ENCODE data around the gene FGD4. TPM values are rescaled to one million over a fixed set of nuclear protein-coding genes. Genes with fewer than 3 reads are reported as not detected.
A peak's percentile ranks its signal among the peaks of the same experiment; 100 is the strongest.

FGD4 gene
- total RNA-seq, 1 experiment from 2014 or later = 39.7 TPM

- TF ChIP-seq, protein P1, sequence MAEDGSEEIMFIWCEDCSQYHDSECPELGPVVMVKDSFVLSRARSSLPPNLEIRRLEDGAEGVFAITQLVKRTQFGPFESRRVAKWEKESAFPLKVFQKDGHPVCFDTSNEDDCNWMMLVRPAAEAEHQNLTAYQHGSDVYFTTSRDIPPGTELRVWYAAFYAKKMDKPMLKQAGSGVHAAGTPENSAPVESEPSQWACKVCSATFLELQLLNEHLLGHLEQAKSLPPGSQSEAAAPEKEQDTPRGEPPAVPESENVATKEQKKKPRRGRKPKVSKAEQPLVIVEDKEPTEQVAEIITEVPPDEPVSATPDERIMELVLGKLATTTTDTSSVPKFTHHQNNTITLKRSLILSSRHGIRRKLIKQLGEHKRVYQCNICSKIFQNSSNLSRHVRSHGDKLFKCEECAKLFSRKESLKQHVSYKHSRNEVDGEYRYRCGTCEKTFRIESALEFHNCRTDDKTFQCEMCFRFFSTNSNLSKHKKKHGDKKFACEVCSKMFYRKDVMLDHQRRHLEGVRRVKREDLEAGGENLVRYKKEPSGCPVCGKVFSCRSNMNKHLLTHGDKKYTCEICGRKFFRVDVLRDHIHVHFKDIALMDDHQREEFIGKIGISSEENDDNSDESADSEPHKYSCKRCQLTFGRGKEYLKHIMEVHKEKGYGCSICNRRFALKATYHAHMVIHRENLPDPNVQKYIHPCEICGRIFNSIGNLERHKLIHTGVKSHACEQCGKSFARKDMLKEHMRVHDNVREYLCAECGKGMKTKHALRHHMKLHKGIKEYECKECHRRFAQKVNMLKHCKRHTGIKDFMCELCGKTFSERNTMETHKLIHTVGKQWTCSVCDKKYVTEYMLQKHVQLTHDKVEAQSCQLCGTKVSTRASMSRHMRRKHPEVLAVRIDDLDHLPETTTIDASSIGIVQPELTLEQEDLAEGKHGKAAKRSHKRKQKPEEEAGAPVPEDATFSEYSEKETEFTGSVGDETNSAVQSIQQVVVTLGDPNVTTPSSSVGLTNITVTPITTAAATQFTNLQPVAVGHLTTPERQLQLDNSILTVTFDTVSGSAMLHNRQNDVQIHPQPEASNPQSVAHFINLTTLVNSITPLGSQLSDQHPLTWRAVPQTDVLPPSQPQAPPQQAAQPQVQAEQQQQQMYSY (CRISPR knock-in tag; IDR thresholded peaks at IDR 0.05) = no peak
- TF ChIP-seq ATF1 (CRISPR knock-in tag; IDR thresholded peaks at IDR 0.05) = no peak
- no peak for TF ChIP-seq ZNF138 (CRISPR knock-in tag; conservative IDR thresholded peaks at IDR 0.05)
- no peak for TF ChIP-seq GTF2I (CRISPR knock-in tag; conservative IDR thresholded peaks at IDR 0.05)
- TF ChIP-seq ZNF396 (CRISPR knock-in tag; IDR thresholded peaks at IDR 0.05; ENCODE audit: borderline replicate concordance) = no peak
Observed at GRCh38 chr12:32686340-32686739, 287.0 kb downstream of the FGD4 start (continued).

- Mint-ChIP-seq H3K27me3 (ENCODE audit: low read depth) (no peaks in the 10 kb centered on the region), H3K4me3 (no peak overlapping the region), H3K4me1 (peaks cover 42% of the 10 kb centered on the region), H3K36me3 (peaks cover 31% of the 10 kb centered on the region), H3K9me3 (peaks cover 6% of the 10 kb centered on the region; the same call in 1 of the 2 replicates), H3K27ac (peak overlapping the region; percentile 73)
- DNase-seq (ENCODE audit: low spot score) = no peak
- ChIA-PET CTCF (interaction anchor here (0.6 to 2.0 kb wide), 4 partner anchors 13 to 1036 kb away, joined by 3 to 9 read pairs (median 4); no protein-coding TSS in a partner anchor), POLR2A (no interaction called here)
- no peak for TF ChIP-seq GABPB1 (CRISPR knock-in tag; IDR thresholded peaks at IDR 0.05)
- TF ChIP-seq, protein P2, sequence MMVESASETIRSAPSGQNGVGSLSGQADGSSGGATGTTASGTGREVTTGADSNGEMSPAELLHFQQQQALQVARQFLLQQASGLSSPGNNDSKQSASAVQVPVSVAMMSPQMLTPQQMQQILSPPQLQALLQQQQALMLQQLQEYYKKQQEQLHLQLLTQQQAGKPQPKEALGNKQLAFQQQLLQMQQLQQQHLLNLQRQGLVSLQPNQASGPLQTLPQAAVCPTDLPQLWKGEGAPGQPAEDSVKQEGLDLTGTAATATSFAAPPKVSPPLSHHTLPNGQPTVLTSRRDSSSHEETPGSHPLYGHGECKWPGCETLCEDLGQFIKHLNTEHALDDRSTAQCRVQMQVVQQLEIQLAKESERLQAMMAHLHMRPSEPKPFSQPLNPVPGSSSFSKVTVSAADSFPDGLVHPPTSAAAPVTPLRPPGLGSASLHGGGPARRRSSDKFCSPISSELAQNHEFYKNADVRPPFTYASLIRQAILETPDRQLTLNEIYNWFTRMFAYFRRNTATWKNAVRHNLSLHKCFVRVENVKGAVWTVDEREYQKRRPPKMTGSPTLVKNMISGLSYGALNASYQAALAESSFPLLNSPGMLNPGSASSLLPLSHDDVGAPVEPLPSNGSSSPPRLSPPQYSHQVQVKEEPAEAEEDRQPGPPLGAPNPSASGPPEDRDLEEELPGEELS (CRISPR knock-in tag; IDR thresholded peaks at IDR 0.05) = no peak
- TF ChIP-seq, protein P3, sequence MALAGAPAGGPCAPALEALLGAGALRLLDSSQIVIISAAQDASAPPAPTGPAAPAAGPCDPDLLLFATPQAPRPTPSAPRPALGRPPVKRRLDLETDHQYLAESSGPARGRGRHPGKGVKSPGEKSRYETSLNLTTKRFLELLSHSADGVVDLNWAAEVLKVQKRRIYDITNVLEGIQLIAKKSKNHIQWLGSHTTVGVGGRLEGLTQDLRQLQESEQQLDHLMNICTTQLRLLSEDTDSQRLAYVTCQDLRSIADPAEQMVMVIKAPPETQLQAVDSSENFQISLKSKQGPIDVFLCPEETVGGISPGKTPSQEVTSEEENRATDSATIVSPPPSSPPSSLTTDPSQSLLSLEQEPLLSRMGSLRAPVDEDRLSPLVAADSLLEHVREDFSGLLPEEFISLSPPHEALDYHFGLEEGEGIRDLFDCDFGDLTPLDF (CRISPR knock-in tag; IDR thresholded peaks at IDR 0.05) = no peak
- peak; percentile 82 for ATAC-seq
Observed at GRCh38 chr12:32688786-32689185, 289.4 kb downstream of the FGD4 start.

DNA sequence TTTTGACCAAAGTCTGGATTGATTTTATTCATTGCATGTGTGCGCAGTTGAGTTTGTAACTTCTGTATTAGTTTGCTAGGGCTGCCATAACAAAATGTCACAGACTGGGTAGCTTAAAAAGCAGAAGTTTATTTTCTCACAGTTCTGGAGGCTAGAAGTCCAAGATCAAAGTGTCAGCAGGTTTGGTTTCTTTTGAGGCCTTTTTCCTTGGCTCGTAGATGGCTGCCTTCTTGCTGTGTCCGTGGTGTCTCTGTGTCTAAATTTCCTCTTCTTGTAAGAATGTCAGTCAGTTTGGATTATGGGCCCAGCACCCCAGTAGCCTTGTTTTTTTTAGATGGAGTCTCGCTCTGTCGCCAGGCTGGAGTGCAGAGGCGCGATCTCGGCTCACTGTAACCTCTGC lies 291.6 kb downstream of the FGD4 start:
- Mint-ChIP-seq H3K4me1 (peaks cover 47% of the 10 kb centered on the region), H3K36me3 (peaks cover 45% of the 10 kb centered on the region), H3K9me3 (peaks cover 21% of the 10 kb centered on the region), H3K27ac (no peak overlapping the region), H3K27me3 (ENCODE audit: low read depth) (no peaks in the 10 kb centered on the region), H3K4me3 (no peak overlapping the region)
- DNase-seq (ENCODE audit: low spot score) (no peak), ATAC-seq (no peak)
- POLR2A ChIA-PET = no interaction called here
- CTCF ChIA-PET = no interaction called here
- TF ChIP-seq STAT6 (CRISPR knock-in tag; conservative IDR thresholded peaks at IDR 0.05; ENCODE audit: low read depth) (no peak), TP53 (CRISPR knock-in tag; IDR thresholded peaks at IDR 0.05) (no peak)

DNA sequence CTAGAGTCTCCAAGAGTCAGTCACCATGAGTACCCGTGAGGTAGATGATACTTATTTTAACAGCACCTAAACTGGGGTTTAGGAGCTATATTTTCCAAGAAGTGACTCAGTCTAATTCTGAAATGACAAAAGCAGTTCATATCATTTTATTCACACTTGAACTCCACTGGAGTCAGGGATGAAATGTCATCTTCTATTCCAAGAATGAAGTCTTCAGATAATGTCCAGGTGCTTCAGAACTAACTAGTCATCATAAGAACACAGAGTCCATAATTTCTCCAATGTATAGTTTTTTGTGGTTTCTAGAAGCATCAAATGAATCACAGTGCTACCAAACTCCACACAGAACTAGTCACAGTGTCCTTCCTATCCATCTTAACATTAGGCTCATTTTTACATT lies 293.0 kb downstream of the FGD4 start:
- peak overlapping the region; percentile 81 for H3K27ac Mint-ChIP-seq
- peaks cover 22% of the 10 kb centered on the region for H3K9me3 Mint-ChIP-seq
- H3K36me3 Mint-ChIP-seq = peaks cover 42% of the 10 kb centered on the region
- no peak for DNase-seq (ENCODE audit: low spot score)
- CTCF ChIA-PET = interaction anchor here (0.6 kb wide), 1 partner anchor 316 kb away, joined by 3 read pairs; no protein-coding TSS in a partner anchor
- H3K27me3 Mint-ChIP-seq (ENCODE audit: low read depth) = no peaks in the 10 kb centered on the region
- peaks cover 48% of the 10 kb centered on the region for H3K4me1 Mint-ChIP-seq
- POLR2A ChIA-PET = no interaction called here
- H3K4me3 Mint-ChIP-seq = no peak overlapping the region
- ATAC-seq = no peak
- TF ChIP-seq ZNF232 (CRISPR knock-in tag; IDR thresholded peaks at IDR 0.05) (no peak), ZNF263 (CRISPR knock-in tag; IDR thresholded peaks at IDR 0.05; ENCODE audit: low read depth) (no peak), FOXP1 (CRISPR knock-in tag; IDR thresholded peaks at IDR 0.05; ENCODE audit: borderline replicate concordance) (no peak), TCF7 (CRISPR knock-in tag; IDR thresholded peaks at IDR 0.05; ENCODE audit: low read depth) (no peak), JAZF1 (CRISPR knock-in tag; IDR thresholded peaks at IDR 0.05) (no peak), GRHL2 (CRISPR knock-in tag; IDR thresholded peaks at IDR 0.05; ENCODE audit: insufficient replicate concordance, severe bottlenecking) (no peak)
- TF ChIP-seq, protein P4, sequence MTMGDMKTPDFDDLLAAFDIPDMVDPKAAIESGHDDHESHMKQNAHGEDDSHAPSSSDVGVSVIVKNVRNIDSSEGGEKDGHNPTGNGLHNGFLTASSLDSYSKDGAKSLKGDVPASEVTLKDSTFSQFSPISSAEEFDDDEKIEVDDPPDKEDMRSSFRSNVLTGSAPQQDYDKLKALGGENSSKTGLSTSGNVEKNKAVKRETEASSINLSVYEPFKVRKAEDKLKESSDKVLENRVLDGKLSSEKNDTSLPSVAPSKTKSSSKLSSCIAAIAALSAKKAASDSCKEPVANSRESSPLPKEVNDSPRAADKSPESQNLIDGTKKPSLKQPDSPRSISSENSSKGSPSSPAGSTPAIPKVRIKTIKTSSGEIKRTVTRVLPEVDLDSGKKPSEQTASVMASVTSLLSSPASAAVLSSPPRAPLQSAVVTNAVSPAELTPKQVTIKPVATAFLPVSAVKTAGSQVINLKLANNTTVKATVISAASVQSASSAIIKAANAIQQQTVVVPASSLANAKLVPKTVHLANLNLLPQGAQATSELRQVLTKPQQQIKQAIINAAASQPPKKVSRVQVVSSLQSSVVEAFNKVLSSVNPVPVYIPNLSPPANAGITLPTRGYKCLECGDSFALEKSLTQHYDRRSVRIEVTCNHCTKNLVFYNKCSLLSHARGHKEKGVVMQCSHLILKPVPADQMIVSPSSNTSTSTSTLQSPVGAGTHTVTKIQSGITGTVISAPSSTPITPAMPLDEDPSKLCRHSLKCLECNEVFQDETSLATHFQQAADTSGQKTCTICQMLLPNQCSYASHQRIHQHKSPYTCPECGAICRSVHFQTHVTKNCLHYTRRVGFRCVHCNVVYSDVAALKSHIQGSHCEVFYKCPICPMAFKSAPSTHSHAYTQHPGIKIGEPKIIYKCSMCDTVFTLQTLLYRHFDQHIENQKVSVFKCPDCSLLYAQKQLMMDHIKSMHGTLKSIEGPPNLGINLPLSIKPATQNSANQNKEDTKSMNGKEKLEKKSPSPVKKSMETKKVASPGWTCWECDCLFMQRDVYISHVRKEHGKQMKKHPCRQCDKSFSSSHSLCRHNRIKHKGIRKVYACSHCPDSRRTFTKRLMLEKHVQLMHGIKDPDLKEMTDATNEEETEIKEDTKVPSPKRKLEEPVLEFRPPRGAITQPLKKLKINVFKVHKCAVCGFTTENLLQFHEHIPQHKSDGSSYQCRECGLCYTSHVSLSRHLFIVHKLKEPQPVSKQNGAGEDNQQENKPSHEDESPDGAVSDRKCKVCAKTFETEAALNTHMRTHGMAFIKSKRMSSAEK (CRISPR knock-in tag; IDR thresholded peaks at IDR 0.05; ENCODE audit: borderline replicate concordance) = no peak

Data from WTC11 (cell line).